ENCODE measurements around the gene FAM240B.

The FAM240B gene

DNA sequence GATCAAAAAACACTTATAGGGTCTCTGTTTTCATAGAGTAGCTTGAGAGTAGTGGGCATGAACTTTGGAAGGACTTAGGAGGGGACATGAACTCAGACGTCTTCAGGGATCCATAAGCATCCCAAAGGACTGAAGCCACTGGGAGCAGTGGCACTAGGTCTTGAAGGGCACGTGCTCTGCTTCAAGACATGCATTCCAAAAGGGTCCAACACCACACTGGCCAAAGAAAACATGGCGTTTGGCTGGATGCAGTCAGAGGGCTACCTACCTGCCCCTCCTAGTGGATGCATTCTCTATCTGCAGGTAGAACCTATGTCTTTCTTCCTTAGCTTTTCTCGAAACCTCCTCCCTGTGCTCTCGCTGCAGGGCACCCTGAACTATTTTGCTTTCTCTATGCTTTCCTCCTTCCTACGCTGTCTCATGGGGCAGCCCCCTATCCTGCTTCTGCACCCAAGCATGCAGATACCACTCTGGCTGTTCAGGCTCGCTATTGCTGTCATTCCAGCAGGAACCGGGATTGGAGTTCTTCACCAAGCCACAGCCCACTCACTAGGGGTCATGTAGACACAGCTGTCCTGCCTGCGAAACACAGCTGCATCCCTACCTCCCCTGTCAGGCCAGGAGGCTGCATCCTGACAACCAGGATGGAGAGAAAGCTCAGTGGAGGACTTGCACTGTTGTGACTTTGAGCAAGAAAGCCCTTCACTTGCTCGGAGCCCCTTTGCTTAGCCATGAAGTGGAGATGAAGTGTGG lies 11.9 kb downstream of the FAM240B start:
- H3K27ac ChIP-seq (ENCODE audit: insufficient read depth, low read length, poor library complexity, severe bottlenecking), result no peak overlapping the region

DNA sequence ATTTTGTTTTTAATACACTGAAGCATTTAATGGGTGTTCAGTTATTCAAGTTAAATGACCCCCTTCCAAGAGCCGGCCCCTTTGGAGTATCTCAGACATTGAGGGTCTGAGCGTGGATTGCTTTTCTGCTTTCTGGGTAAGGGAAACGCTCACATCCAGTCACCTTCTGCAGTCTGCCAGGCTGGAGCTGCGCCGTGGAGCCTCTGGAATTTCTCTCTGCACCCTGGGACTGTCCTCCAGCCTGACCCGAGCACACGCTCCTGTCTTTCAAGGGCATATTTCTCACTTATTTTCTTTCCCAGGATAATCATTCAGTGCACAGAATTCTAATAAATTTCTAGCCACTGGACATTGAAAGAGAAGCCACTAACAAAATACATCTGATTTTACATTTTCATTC lies 13.4 kb downstream of the FAM240B start:
- H3K27me3 ChIP-seq (replicated peaks; ENCODE audit: control insufficient read depth, insufficient read depth, low read length, poor library complexity, severe bottlenecking), result no peaks in the 10 kb centered on the region
- DNase-seq, result no peak
- no peak overlapping the region for H3K27ac ChIP-seq (ENCODE audit: insufficient read depth, low read length, poor library complexity, severe bottlenecking)
- no peak overlapping the region for H3K4me3 ChIP-seq (ENCODE audit: insufficient read depth, low read depth, low read length, poor library complexity, severe bottlenecking)
- H3K36me3 ChIP-seq (ENCODE audit: control insufficient read depth, insufficient read depth, low read length), result no peaks in the 10 kb centered on the region
- H3K4me1 ChIP-seq (ENCODE audit: control insufficient read depth, insufficient read depth, low read length, poor library complexity, severe bottlenecking), result no peaks in the 10 kb centered on the region
- H3K9me3 ChIP-seq (ENCODE audit: control insufficient read depth, low read length), result no peaks in the 10 kb centered on the region

More for the DNA sequence above, 11.9 kb downstream of the FAM240B start:
- H3K27me3 ChIP-seq (replicated peaks; ENCODE audit: control insufficient read depth, insufficient read depth, low read length, poor library complexity, severe bottlenecking), result no peaks in the 10 kb centered on the region
- no peak overlapping the region for H3K4me3 ChIP-seq (ENCODE audit: insufficient read depth, low read depth, low read length, poor library complexity, severe bottlenecking)
- DNase-seq, result no peak
- H3K4me1 ChIP-seq (ENCODE audit: control insufficient read depth, insufficient read depth, low read length, poor library complexity, severe bottlenecking), result no peaks in the 10 kb centered on the region
- no peaks in the 10 kb centered on the region for H3K36me3 ChIP-seq (ENCODE audit: control insufficient read depth, insufficient read depth, low read length)
- H3K9me3 ChIP-seq (ENCODE audit: control insufficient read depth, low read length), result no peaks in the 10 kb centered on the region

DNA sequence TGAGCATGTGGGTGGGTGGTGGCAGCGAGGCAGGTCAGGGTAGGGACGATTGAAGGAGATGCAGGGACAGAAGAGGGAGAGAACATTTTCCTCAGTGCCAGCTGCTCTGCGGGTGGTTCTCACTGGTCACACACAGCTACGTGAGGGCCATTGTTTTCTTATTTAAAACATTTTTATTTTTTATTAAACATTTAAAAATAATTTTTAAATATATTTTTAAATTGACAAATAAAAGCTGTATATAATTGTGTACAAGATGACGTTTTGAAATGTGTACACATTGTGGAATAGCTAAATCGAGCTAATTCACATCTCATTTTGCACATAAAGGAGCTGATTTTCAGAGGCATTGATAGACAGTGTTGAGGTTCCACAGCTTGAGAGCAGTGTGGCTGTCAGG lies 14.0 kb downstream of the FAM240B start:
- no peaks in the 10 kb centered on the region for H3K27me3 ChIP-seq (replicated peaks; ENCODE audit: control insufficient read depth, insufficient read depth, low read length, poor library complexity, severe bottlenecking)
- H3K4me1 ChIP-seq (ENCODE audit: control insufficient read depth, insufficient read depth, low read length, poor library complexity, severe bottlenecking), result no peaks in the 10 kb centered on the region
- no peak overlapping the region for H3K4me3 ChIP-seq (ENCODE audit: insufficient read depth, low read depth, low read length, poor library complexity, severe bottlenecking)
- DNase-seq, result no peak
- H3K9me3 ChIP-seq (ENCODE audit: control insufficient read depth, low read length), result no peaks in the 10 kb centered on the region
- H3K27ac ChIP-seq (ENCODE audit: insufficient read depth, low read length, poor library complexity, severe bottlenecking), result no peak overlapping the region
- no peaks in the 10 kb centered on the region for H3K36me3 ChIP-seq (ENCODE audit: control insufficient read depth, insufficient read depth, low read length)

DNA sequence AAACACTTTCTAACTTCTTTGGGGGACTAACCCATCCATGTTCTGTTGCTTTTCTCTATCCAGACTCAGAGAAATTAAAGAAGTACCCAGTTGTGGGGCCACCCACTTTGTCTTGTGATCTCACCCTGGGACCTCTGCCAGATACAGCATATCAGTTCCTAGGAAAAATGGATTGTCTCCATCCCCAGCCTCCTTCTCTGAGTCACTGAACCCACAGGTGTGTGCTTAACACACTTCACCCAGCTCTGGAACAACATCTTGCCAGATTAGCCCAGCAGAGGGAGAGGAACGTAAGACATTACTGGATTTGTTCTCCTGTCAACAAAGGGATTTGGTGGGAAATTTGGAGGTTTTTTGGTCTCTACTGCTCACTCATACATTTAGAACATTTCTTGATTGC lies 19.2 kb downstream of the FAM240B start:
- no peak for DNase-seq
- Histone ChIP-seq H3K4me3 (ENCODE audit: insufficient read depth, low read depth, low read length, poor library complexity, severe bottlenecking) (no peak overlapping the region), H3K36me3 (ENCODE audit: control insufficient read depth, insufficient read depth, low read length) (no peaks in the 10 kb centered on the region), H3K4me1 (ENCODE audit: control insufficient read depth, insufficient read depth, low read length, poor library complexity, severe bottlenecking) (no peaks in the 10 kb centered on the region), H3K27me3 (replicated peaks; ENCODE audit: control insufficient read depth, insufficient read depth, low read length, poor library complexity, severe bottlenecking) (no peaks in the 10 kb centered on the region), H3K27ac (ENCODE audit: insufficient read depth, low read length, poor library complexity, severe bottlenecking) (no peak overlapping the region), H3K9me3 (ENCODE audit: control insufficient read depth, low read length) (no peaks in the 10 kb centered on the region)

DNA sequence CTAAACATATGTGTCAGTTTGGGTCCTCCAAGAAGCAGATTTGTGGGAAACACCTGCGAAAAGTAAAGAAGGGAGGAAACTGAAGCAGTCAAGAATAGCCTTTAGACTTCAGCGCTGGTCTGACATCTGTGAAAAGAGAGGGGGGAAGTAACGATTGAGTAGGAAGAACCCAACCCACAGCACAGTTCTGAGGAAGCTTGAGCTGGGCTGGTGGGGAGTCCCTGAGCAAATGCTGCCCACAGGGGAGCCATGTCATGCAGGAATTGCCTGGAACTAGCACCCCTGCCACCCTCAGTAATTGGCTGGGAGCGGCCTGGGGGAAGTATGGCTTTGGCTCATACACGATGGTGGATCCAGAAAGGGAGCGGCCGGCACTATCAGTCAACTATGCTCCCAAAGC lies 20.6 kb downstream of the FAM240B start:
- no peak overlapping the region for H3K4me3 ChIP-seq (ENCODE audit: insufficient read depth, low read depth, low read length, poor library complexity, severe bottlenecking)
- H3K36me3 ChIP-seq (ENCODE audit: control insufficient read depth, insufficient read depth, low read length), result no peaks in the 10 kb centered on the region
- H3K4me1 ChIP-seq (ENCODE audit: control insufficient read depth, insufficient read depth, low read length, poor library complexity, severe bottlenecking), result no peaks in the 10 kb centered on the region
- H3K27me3 ChIP-seq (replicated peaks; ENCODE audit: control insufficient read depth, insufficient read depth, low read length, poor library complexity, severe bottlenecking), result no peaks in the 10 kb centered on the region
- no peak for DNase-seq
- H3K27ac ChIP-seq (ENCODE audit: insufficient read depth, low read length, poor library complexity, severe bottlenecking), result no peak overlapping the region
- no peaks in the 10 kb centered on the region for H3K9me3 ChIP-seq (ENCODE audit: control insufficient read depth, low read length)

DNA sequence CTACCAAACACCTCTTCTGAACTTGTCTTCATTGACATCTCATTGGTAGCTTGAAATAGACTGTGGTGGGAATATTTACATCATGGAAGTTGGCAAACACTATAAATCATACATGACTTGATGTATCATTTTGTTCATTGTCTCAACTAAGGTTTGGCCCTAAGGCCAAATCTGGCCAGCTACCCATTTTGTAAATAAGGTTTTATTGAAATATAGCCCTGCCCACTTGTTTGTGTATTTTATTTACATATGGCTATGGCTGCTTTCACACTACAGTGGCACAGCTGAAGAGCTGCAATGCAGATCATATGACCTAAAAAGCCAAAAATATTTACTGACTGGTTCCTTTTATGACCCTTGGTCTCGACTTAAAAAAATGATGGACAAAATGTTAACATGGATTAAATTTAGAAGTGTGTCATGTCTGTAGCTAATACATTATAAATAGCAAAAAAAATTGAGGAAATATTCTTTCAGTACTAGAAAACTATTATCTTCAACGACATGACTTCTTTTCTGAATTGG lies 22.1 kb downstream of the FAM240B start:
- Histone ChIP-seq H3K9me3 (ENCODE audit: control insufficient read depth, low read length) (no peaks in the 10 kb centered on the region), H3K27ac (ENCODE audit: insufficient read depth, low read length, poor library complexity, severe bottlenecking) (no peak overlapping the region), H3K4me1 (ENCODE audit: control insufficient read depth, insufficient read depth, low read length, poor library complexity, severe bottlenecking) (no peaks in the 10 kb centered on the region), H3K36me3 (ENCODE audit: control insufficient read depth, insufficient read depth, low read length) (no peaks in the 10 kb centered on the region), H3K4me3 (ENCODE audit: insufficient read depth, low read depth, low read length, poor library complexity, severe bottlenecking) (no peak overlapping the region), H3K27me3 (replicated peaks; ENCODE audit: control insufficient read depth, insufficient read depth, low read length, poor library complexity, severe bottlenecking) (no peaks in the 10 kb centered on the region)
- no peak for DNase-seq

DNA sequence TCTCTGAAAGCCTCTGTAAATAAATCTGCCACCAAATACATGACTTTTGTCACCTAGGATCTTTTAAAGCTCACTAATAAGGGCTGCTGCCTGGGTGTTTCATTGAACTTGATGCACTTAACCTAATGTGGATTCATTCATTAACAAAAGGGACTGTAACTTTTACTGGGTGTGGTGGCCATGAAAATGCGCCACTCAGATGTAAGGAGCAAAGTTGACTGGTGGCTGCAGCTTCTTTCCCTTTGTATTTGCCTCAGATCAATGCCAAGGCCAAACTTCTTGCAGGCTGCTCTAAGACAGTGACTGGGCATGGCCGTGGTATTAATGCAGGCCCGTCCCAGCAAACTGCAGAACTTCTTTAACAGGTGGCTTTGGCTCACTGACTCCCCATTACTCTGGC lies 22.9 kb downstream of the FAM240B start:
- H3K9me3 ChIP-seq (ENCODE audit: control insufficient read depth, low read length), result no peaks in the 10 kb centered on the region
- no peak for DNase-seq
- no peaks in the 10 kb centered on the region for H3K36me3 ChIP-seq (ENCODE audit: control insufficient read depth, insufficient read depth, low read length)
- no peaks in the 10 kb centered on the region for H3K4me1 ChIP-seq (ENCODE audit: control insufficient read depth, insufficient read depth, low read length, poor library complexity, severe bottlenecking)
- H3K27ac ChIP-seq (ENCODE audit: insufficient read depth, low read length, poor library complexity, severe bottlenecking), result no peak overlapping the region
- no peaks in the 10 kb centered on the region for H3K27me3 ChIP-seq (replicated peaks; ENCODE audit: control insufficient read depth, insufficient read depth, low read length, poor library complexity, severe bottlenecking)
- no peak overlapping the region for H3K4me3 ChIP-seq (ENCODE audit: insufficient read depth, low read depth, low read length, poor library complexity, severe bottlenecking)

DNA sequence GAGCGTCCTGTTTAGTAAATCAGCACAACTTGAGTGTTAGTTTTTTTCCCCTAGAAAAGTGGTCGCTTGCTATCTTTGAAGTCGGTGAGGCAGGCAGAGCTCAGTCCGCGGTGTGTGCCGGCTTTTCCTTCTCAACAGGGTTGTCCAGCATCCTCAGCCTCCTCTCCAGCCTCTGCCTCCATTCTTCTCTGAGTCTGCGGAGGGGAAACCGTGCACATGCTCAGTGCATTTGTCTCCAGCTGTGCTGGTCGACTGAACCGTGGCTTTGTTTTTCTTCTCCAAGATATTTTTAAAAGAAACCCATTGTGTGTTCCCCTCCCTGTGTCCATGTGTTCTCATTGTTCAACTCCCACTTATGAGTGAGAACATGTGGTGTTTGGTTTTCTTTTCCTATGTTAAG lies 25.3 kb downstream of the FAM240B start:
- no peak for DNase-seq
- Histone ChIP-seq H3K27me3 (replicated peaks; ENCODE audit: control insufficient read depth, insufficient read depth, low read length, poor library complexity, severe bottlenecking) (no peaks in the 10 kb centered on the region), H3K36me3 (ENCODE audit: control insufficient read depth, insufficient read depth, low read length) (no peaks in the 10 kb centered on the region), H3K9me3 (ENCODE audit: control insufficient read depth, low read length) (no peaks in the 10 kb centered on the region), H3K27ac (ENCODE audit: insufficient read depth, low read length, poor library complexity, severe bottlenecking) (no peak overlapping the region), H3K4me1 (ENCODE audit: control insufficient read depth, insufficient read depth, low read length, poor library complexity, severe bottlenecking) (no peaks in the 10 kb centered on the region), H3K4me3 (ENCODE audit: insufficient read depth, low read depth, low read length, poor library complexity, severe bottlenecking) (no peak overlapping the region)

DNA sequence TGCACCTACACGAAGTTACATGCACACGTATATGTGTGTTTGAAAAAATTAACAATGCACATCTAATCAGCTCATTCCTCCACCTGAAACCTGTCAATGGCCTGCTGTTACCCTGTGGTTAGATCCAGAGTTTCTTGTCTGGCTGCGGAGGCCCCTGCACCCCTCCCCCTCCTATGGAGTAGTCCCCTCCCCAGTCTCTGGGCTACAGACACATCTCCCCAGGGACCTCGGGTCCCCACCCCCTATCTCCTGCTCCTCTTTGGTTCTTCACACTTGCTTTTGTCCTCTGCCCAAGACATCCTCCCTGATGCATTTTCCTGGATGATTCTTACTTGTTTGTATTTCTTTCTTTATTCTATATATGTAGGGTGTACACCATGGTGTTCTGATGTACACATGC lies 27.2 kb downstream of the FAM240B start:
- Histone ChIP-seq H3K36me3 (ENCODE audit: control insufficient read depth, insufficient read depth, low read length) (no peaks in the 10 kb centered on the region), H3K27me3 (replicated peaks; ENCODE audit: control insufficient read depth, insufficient read depth, low read length, poor library complexity, severe bottlenecking) (no peaks in the 10 kb centered on the region), H3K27ac (ENCODE audit: insufficient read depth, low read length, poor library complexity, severe bottlenecking) (no peak overlapping the region), H3K4me3 (ENCODE audit: insufficient read depth, low read depth, low read length, poor library complexity, severe bottlenecking) (no peak overlapping the region), H3K4me1 (ENCODE audit: control insufficient read depth, insufficient read depth, low read length, poor library complexity, severe bottlenecking) (no peaks in the 10 kb centered on the region), H3K9me3 (ENCODE audit: control insufficient read depth, low read length) (no peaks in the 10 kb centered on the region)
- no peak for DNase-seq

DNA sequence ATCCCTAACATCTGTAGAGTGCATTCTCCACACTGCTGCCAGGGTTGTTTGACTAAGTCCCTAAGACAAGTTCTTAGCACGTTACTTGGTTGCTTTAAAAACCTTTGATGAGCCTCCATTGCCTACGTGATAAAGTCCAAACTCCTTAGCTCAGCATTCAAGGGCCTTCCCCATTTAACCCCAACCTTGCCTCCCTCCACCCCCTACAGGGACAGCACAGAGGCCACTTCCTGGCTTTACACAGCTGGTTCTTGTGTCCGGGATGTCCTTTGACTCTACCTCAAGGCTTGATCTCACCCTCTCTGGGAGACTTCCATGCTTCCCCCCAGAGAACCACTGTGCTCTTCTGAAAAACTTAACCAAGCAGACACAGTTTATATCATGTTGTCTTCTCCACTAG lies 29.4 kb downstream of the FAM240B start:
- Histone ChIP-seq H3K4me1 (ENCODE audit: control insufficient read depth, insufficient read depth, low read length, poor library complexity, severe bottlenecking) (no peaks in the 10 kb centered on the region), H3K27me3 (replicated peaks; ENCODE audit: control insufficient read depth, insufficient read depth, low read length, poor library complexity, severe bottlenecking) (no peaks in the 10 kb centered on the region), H3K9me3 (ENCODE audit: control insufficient read depth, low read length) (no peaks in the 10 kb centered on the region), H3K27ac (ENCODE audit: insufficient read depth, low read length, poor library complexity, severe bottlenecking) (no peak overlapping the region), H3K36me3 (ENCODE audit: control insufficient read depth, insufficient read depth, low read length) (no peaks in the 10 kb centered on the region), H3K4me3 (ENCODE audit: insufficient read depth, low read depth, low read length, poor library complexity, severe bottlenecking) (no peak overlapping the region)
- DNase-seq, result no peak
